Ascending aorta (tissue), 2 donors: ENCODE results near the gene GMCL2. TPM values are rescaled to one million over a fixed set of nuclear protein-coding genes. Genes with fewer than 3 reads are reported as not detected.

Source experiments
- DNase-seq, 2 donors: peaks; one replicate each; pipeline ENCODE4 v3.0.0-alpha.2; 2019; ENCODE audit warnings: low spot score in 2 of 2
- H3K27ac ChIP-seq, 2 donors: fragments of 200-600 bp; sonication (generic); one replicate each; pipeline ENCODE4 v1.5.1; 2016 to 2017; ENCODE audit warnings: mild to moderate bottlenecking in 1 of 2
- H3K27me3 ChIP-seq: fragments of 200-600 bp; sonication (generic); one replicate; pipeline ENCODE4 v1.5.1; 2017
- H3K36me3 ChIP-seq, 2 donors: fragments of 200-600 bp; sonication (generic); one replicate each; pipeline ENCODE4 v1.5.1; 2016
- H3K4me1 ChIP-seq, 2 donors: fragments of 200-600 bp; sonication (generic); one replicate each; pipeline ENCODE4 v1.5.1; 2016 to 2017; ENCODE audit warnings: mild to moderate bottlenecking in 1 of 2
- H3K4me3 ChIP-seq, 2 donors: fragments of 200-600 bp; sonication (generic); one replicate each; pipeline ENCODE4 v1.5.1; 2016 to 2017; ENCODE audit warnings: mild to moderate bottlenecking in 1 of 2
- H3K9me3 ChIP-seq, 2 donors: fragments of 200-600 bp; sonication (generic); one replicate each; pipeline ENCODE4 v1.5.1; 2016
- intact Hi-C: fragments of 100-400 bp; cut with DNase I; formaldehyde crosslinking; loops from one replicate; pipeline ENCODE4 v1.15.1; 2023
- total RNA-seq: library from RNA; depleted of rRNA; stranded (reverse); fragments of >200 nt; gene quantifications from one replicate; pipeline ENCODE4 v1.1.0, GENCODE V29; 2016
- TF ChIP-seq, protein P1 (sequence below), 3 experiments: fragments of 200-600 bp in 2 of 3; fragments of 450-650 bp in 1 of 3; sonication (generic) in 2 of 3; IDR thresholded peaks; one replicate each; pipeline ENCODE4 v1.5.1; 2016 to 2019; ENCODE audit warnings: antibody characterized with exemption in 3 of 3, mild to moderate bottlenecking in 1 of 3, moderate library complexity in 1 of 3

GMCL2 gene
- total RNA-seq, 1 donor from 2014 or later: not detected

DNA sequence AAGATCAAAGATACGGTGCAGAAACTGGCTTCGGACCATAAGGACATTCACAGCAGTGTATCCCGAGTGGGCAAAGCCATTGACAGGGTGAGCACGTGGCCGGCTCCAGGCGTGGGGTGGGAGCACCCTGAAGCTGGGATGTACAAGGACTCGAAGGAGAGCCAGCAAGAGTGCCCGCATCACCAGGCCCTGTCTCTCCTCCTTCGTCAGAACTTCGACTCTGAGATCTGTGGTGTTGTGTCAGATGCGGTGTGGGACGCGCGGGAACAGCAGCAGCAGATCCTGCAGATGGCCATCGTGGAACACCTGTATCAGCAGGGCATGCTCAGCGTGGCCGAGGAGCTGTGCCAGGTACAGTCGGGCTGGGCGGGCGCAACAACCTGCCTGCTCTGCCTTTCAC, 44.5 kb downstream of the GMCL2 start:
- Histone ChIP-seq H3K27ac (no peak overlapping the region), H3K9me3 (no peaks in the 10 kb centered on the region), H3K4me1 (no peaks in the 10 kb centered on the region), H3K4me3 (no peak overlapping the region), H3K36me3 (peaks cover 57 to 70% of the 10 kb centered on the region in 2 donors), H3K27me3 (no peaks in the 10 kb centered on the region)
- intact Hi-C loops: no loop called here
- TF ChIP-seq, protein P1, sequence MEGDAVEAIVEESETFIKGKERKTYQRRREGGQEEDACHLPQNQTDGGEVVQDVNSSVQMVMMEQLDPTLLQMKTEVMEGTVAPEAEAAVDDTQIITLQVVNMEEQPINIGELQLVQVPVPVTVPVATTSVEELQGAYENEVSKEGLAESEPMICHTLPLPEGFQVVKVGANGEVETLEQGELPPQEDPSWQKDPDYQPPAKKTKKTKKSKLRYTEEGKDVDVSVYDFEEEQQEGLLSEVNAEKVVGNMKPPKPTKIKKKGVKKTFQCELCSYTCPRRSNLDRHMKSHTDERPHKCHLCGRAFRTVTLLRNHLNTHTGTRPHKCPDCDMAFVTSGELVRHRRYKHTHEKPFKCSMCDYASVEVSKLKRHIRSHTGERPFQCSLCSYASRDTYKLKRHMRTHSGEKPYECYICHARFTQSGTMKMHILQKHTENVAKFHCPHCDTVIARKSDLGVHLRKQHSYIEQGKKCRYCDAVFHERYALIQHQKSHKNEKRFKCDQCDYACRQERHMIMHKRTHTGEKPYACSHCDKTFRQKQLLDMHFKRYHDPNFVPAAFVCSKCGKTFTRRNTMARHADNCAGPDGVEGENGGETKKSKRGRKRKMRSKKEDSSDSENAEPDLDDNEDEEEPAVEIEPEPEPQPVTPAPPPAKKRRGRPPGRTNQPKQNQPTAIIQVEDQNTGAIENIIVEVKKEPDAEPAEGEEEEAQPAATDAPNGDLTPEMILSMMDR (IDR thresholded peaks at IDR 0.05): no peak
- DNase-seq: no peak

DNA sequence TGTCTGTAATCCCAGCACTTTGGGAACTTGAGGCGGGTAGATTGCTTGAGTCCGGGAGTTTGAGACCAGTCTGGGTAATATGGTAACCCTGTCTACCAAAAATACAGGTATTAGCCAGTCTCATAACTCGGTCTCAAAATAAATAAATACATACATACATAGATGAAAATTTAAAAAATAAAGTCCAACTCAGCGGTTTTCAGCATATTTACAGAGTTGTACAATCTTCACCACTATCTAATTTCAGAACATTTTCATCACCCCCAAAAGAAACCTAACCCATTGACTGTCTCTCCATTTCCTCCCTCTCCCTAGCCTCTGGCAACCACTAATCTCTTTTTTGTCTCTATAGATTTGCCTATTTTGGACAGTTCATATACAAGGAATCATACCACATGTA, 45.6 kb downstream of the GMCL2 start:
- H3K36me3 ChIP-seq: peaks cover 49 to 60% of the 10 kb centered on the region in 2 donors
- TF ChIP-seq, protein P1 (IDR thresholded peaks at IDR 0.05): no peak
- no peaks in the 10 kb centered on the region for H3K9me3 ChIP-seq
- no peaks in the 10 kb centered on the region for H3K27me3 ChIP-seq
- no peak for DNase-seq
- H3K4me3 ChIP-seq: no peak overlapping the region
- no peak overlapping the region for H3K27ac ChIP-seq
- intact Hi-C loops: no loop called here
- no peaks in the 10 kb centered on the region for H3K4me1 ChIP-seq

DNA sequence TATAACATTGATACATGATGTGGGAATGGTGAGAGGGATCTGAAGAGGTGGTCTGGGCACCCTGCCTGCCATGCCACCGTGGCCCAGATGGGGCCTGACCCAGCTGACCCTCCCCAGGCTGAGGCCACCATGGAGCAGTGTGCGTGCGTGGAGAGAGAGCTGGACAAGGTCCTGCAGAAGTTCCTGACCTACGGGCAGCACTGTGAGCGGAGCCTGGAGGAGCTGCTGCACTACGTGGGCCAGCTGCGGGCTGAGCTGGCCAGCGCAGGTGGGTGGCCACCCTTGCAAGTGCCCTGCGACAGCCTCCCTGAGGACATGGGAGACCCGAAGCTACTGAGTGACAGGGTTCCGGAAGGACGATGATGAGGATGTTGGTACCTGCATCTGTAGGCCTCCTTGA, 49.2 kb downstream of the GMCL2 start:
- Histone ChIP-seq H3K4me3 (no peak overlapping the region), H3K27me3 (no peaks in the 10 kb centered on the region), H3K9me3 (no peaks in the 10 kb centered on the region), H3K27ac (no peak overlapping the region), H3K36me3 (peaks cover 39 to 40% of the 10 kb centered on the region in 2 donors), H3K4me1 (no peaks in the 10 kb centered on the region)
- no peak for DNase-seq
- intact Hi-C loops: no loop called here
- TF ChIP-seq, protein P1 (IDR thresholded peaks at IDR 0.05): no peak

DNA sequence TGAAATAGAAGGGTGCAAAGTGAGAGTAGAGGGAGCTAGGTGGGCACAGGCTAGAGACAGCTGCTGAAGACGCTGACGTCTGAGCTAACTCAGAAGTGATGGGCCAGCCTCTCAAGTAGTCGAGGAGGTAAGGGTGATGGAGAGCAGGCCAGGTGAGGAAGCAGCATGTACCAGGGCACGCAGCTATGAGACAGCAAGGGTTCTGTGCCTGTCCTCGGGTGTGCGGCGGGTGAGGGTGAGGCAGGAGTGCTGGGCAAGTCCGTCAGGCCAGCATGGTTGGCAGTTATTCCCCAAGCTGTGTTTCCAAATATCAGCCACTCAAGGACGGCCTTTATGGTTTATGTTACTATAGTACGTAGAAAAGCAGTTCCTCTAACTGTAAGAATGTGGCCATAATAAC, 50.2 kb downstream of the GMCL2 start:
- TF ChIP-seq, protein P1 (IDR thresholded peaks at IDR 0.05): no peak
- Histone ChIP-seq H3K4me1 (peaks cover 0 to 2% of the 10 kb centered on the region in 2 donors), H3K4me3 (no peak overlapping the region), H3K27ac (no peak overlapping the region), H3K27me3 (no peaks in the 10 kb centered on the region), H3K36me3 (peaks cover 29 to 32% of the 10 kb centered on the region in 2 donors), H3K9me3 (no peaks in the 10 kb centered on the region)
- intact Hi-C loops: no loop called here
- DNase-seq: no peak

Other genes starting within 250 kb of the GMCL2 start
- not detected for gene PROP1, start 191.1 kb downstream of the GMCL2 start, total RNA-seq
- 0.21 TPM for gene N4BP3, start 73.8 kb downstream of the GMCL2 start, total RNA-seq
- 81.6 TPM for gene RMND5B, start 56.4 kb downstream of the GMCL2 start, total RNA-seq
- 55.1 TPM for gene NHP2, start 33.5 kb downstream of the GMCL2 start, total RNA-seq
- 99.2 TPM for gene HNRNPAB, start 17.2 kb upstream of the GMCL2 start, total RNA-seq
- gene PHYKPL, start 45.4 kb upstream of the GMCL2 start, total RNA-seq: 89.3 TPM